WTC11 (cell line): ENCODE data around the gene SURF2.

Experiments used
- AFF4 ChIP-seq: sonication (generic); formaldehyde crosslinking; IDR thresholded peaks from 2 replicates; pipeline ENCODE4 v1.8.1; 2023; ENCODE audit warnings: mild to moderate bottlenecking, missing genetic modification reagents, borderline replicate concordance
- CTCF ChIP-seq: fragments of 200-600 bp; IDR thresholded peaks from 2 replicates; pipeline ENCODE4 v1.8.0; 2022; ENCODE audit warnings: antibody characterized with exemption
- E2F1 ChIP-seq: sonication (generic); formaldehyde crosslinking; IDR thresholded peaks from 2 replicates; pipeline ENCODE4 v1.8.0; 2022; ENCODE audit warnings: mild to moderate bottlenecking, missing genetic modification reagents
- ERG ChIP-seq: fragments of 250-450 bp; sonication (Bioruptor Pico); IDR thresholded peaks from 2 replicates; pipeline ENCODE4 v1.8.0; 2021; ENCODE audit warnings: mild to moderate bottlenecking
- MAX ChIP-seq: sonication (generic); formaldehyde crosslinking; IDR thresholded peaks from 2 replicates; pipeline ENCODE4 v1.8.0; 2022; ENCODE audit warnings: mild to moderate bottlenecking, missing genetic modification reagents
- NR2C2 ChIP-seq: sonication (generic); formaldehyde crosslinking; IDR thresholded peaks from 2 replicates; pipeline ENCODE4 v1.8.0; 2022; ENCODE audit warnings: mild to moderate bottlenecking, missing genetic modification reagents
- ZNF416 ChIP-seq: fragments of 250-450 bp; sonication (Bioruptor Pico); IDR thresholded peaks from 2 replicates; pipeline ENCODE4 v1.9.0; 2021; ENCODE audit warnings: mild to moderate bottlenecking, inconsistent platforms

GRCh38 chr9:133361507-133362092 lies 5.2 kb downstream of the SURF2 start:
- TF ChIP-seq CTCF = no peak
- TF ChIP-seq ERG = no peak
- no peak for TF ChIP-seq E2F1 (CRISPR knock-in tag)
- no peak for TF ChIP-seq NR2C2 (CRISPR knock-in tag)
- no peak for TF ChIP-seq ZNF416 (CRISPR knock-in tag)
- no peak for TF ChIP-seq MAX (CRISPR knock-in tag)
- no peak for TF ChIP-seq AFF4 (CRISPR knock-in tag)
